WTC11 (cell line): ENCODE results near the gene SLC8A1. TPM values are rescaled to one million over a fixed set of nuclear protein-coding genes. Genes with fewer than 3 reads are reported as not detected.

ENCODE experiments used
- ATAC-seq: fragments of 200-7000 bp; cut with Tn5 transposase; 2 replicates; pipeline ENCODE4 v1.10.0; 2021; ENCODE audit warnings: mild to moderate bottlenecking, moderate library complexity
- CTCF ChIA-PET: fragments of 300-600 bp; sonication (Branson Sonifier 250); formaldehyde crosslinking; loops from one replicate; lab custom pipeline; 2021; ENCODE audit warnings: antibody characterized with exemption; lab: Charles Lee
- POLR2A ChIA-PET: fragments of 350-600 bp; sonication (Branson Sonifier 250); formaldehyde crosslinking; loops from one replicate; lab custom pipeline; 2021; ENCODE audit warnings: antibody characterized with exemption; lab: Charles Lee
- DNase-seq: peaks from one replicate; pipeline ENCODE4 v3.0.0; 2021; ENCODE audit warnings: low spot score
- H3K27ac Mint-ChIP-seq: 2 replicates; pipeline ENCODE4 v1.8.0; 2021; ENCODE audit warnings: mixed read lengths
- H3K27me3 Mint-ChIP-seq: 2 replicates; pipeline ENCODE4 v1.8.0; 2021; ENCODE audit warnings: low read depth, mild to moderate bottlenecking, moderate library complexity, mixed read lengths
- H3K36me3 Mint-ChIP-seq: 2 replicates; pipeline ENCODE4 v1.8.0; 2021; ENCODE audit warnings: mixed read lengths
- H3K4me1 Mint-ChIP-seq: 2 replicates; pipeline ENCODE4 v1.8.0; 2022; ENCODE audit warnings: mixed read lengths
- H3K4me3 Mint-ChIP-seq: 2 replicates; pipeline ENCODE4 v1.8.0; 2021; ENCODE audit warnings: mild to moderate bottlenecking, moderate library complexity, mixed read lengths
- H3K9me3 Mint-ChIP-seq: 2 replicates; pipeline ENCODE4 v1.8.0; 2021; ENCODE audit warnings: mixed read lengths
- ATF1 ChIP-seq: sonication (generic); formaldehyde crosslinking; IDR thresholded peaks from 2 replicates; pipeline ENCODE4 v1.8.1; 2023; ENCODE audit warnings: mild to moderate bottlenecking, moderate library complexity, missing genetic modification reagents
- ATF6 ChIP-seq: sonication (generic); formaldehyde crosslinking; IDR thresholded peaks from 2 replicates; pipeline ENCODE4 v1.8.1; 2023; ENCODE audit warnings: mild to moderate bottlenecking, missing genetic modification reagents
- CBFB ChIP-seq: sonication (generic); formaldehyde crosslinking; IDR thresholded peaks from 2 replicates; pipeline ENCODE4 v1.8.1; 2022; ENCODE audit warnings: mild to moderate bottlenecking, low read depth, missing genetic modification reagents
- CREB1 ChIP-seq: sonication (generic); formaldehyde crosslinking; IDR thresholded peaks from 2 replicates; pipeline ENCODE4 v1.8.0; 2023; ENCODE audit warnings: mild to moderate bottlenecking, missing genetic modification reagents
- ELF4 ChIP-seq: sonication (generic); formaldehyde crosslinking; IDR thresholded peaks from 2 replicates; pipeline ENCODE4 v1.8.1; 2022; ENCODE audit warnings: low read depth, mild to moderate bottlenecking, moderate library complexity, missing genetic modification reagents
- FOXP4 ChIP-seq: sonication (generic); formaldehyde crosslinking; IDR thresholded peaks from 2 replicates; pipeline ENCODE4 v1.8.0; 2022; ENCODE audit warnings: mild to moderate bottlenecking, missing genetic modification reagents
- HMGA2 ChIP-seq: fragments of 250-450 bp; sonication (Bioruptor Pico); IDR thresholded peaks from 2 replicates; pipeline ENCODE4 v1.4.0; 2021; ENCODE audit warnings: mild to moderate bottlenecking, moderate library complexity
- JAZF1 ChIP-seq: fragments of 250-450 bp; sonication (Bioruptor Pico); IDR thresholded peaks from 2 replicates; pipeline ENCODE4 v1.9.0; 2021; ENCODE audit warnings: moderate library complexity, mild to moderate bottlenecking, inconsistent platforms
- MYBL2 ChIP-seq: sonication (generic); formaldehyde crosslinking; IDR thresholded peaks from 2 replicates; pipeline ENCODE4 v1.8.1; 2023; ENCODE audit warnings: mild to moderate bottlenecking, moderate library complexity, missing genetic modification reagents
- NFATC4 ChIP-seq: fragments of 250-450 bp; sonication (Bioruptor Pico); IDR thresholded peaks from 2 replicates; pipeline ENCODE4 v1.9.0; 2021; ENCODE audit warnings: mild to moderate bottlenecking
- NR2C2 ChIP-seq: sonication (generic); formaldehyde crosslinking; IDR thresholded peaks from 2 replicates; pipeline ENCODE4 v1.8.0; 2022; ENCODE audit warnings: mild to moderate bottlenecking, missing genetic modification reagents
- NR3C1 ChIP-seq: sonication (generic); formaldehyde crosslinking; conservative IDR thresholded peaks from 2 replicates; pipeline ENCODE4 v1.8.1; 2023; ENCODE audit warnings: low read depth, mild to moderate bottlenecking, missing genetic modification reagents
- PRDM15 ChIP-seq: sonication (generic); formaldehyde crosslinking; IDR thresholded peaks from 2 replicates; pipeline ENCODE4 v1.8.0; 2022; ENCODE audit warnings: missing genetic modification reagents
- PRRX2 ChIP-seq: fragments of 250-450 bp; sonication (Bioruptor Pico); IDR thresholded peaks from 2 replicates; pipeline ENCODE4 v1.8.0; 2021; ENCODE audit warnings: mild to moderate bottlenecking
- TCF7 ChIP-seq: sonication (generic); formaldehyde crosslinking; IDR thresholded peaks from 2 replicates; pipeline ENCODE4 v1.8.0; 2022; ENCODE audit warnings: mild to moderate bottlenecking, low read depth, missing genetic modification reagents, moderate library complexity
- TEAD4 ChIP-seq: sonication (generic); formaldehyde crosslinking; IDR thresholded peaks from 2 replicates; pipeline ENCODE4 v1.8.0; 2022; ENCODE audit warnings: mild to moderate bottlenecking, missing genetic modification reagents
- ZNF671 ChIP-seq: fragments of 250-450 bp; sonication (Bioruptor Pico); IDR thresholded peaks from 2 replicates; pipeline ENCODE4 v1.8.0; 2021; ENCODE audit warnings: mild to moderate bottlenecking
- total RNA-seq: library from RNA; stranded (reverse); gene quantifications from 3 replicates; pipeline ENCODE4 v1.2.3, GENCODE V29; 2021
- TF ChIP-seq, protein P1 (sequence below): sonication (generic); formaldehyde crosslinking; IDR thresholded peaks from 2 replicates; pipeline ENCODE4 v1.8.1; 2023; ENCODE audit warnings: mild to moderate bottlenecking, moderate library complexity, missing genetic modification reagents
- TF ChIP-seq, protein P2 (sequence below): sonication (generic); formaldehyde crosslinking; IDR thresholded peaks from 2 replicates; pipeline ENCODE4 v1.8.0; 2023; ENCODE audit warnings: missing genetic modification reagents

Gene SLC8A1
- total RNA-seq, 1 experiment from 2014 or later: 2.6 TPM

GRCh38 chr2:40178171-40178778 is 273.6 kb downstream of the SLC8A1 start:
- POLR2A ChIA-PET: no interaction called here
- no peaks in the 10 kb centered on the region for H3K27me3 Mint-ChIP-seq
- TF ChIP-seq, protein P1, sequence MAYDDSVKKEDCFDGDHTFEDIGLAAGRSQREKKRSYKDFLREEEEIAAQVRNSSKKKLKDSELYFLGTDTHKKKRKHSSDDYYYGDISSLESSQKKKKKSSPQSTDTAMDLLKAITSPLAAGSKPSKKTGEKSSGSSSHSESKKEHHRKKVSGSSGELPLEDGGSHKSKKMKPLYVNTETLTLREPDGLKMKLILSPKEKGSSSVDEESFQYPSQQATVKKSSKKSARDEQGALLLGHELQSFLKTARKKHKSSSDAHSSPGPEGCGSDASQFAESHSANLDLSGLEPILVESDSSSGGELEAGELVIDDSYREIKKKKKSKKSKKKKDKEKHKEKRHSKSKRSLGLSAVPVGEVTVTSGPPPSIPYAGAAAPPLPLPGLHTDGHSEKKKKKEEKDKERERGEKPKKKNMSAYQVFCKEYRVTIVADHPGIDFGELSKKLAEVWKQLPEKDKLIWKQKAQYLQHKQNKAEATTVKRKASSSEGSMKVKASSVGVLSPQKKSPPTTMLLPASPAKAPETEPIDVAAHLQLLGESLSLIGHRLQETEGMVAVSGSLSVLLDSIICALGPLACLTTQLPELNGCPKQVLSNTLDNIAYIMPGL (CRISPR knock-in tag): no peak
- TF ChIP-seq NR3C1 (CRISPR knock-in tag) (no peak), CBFB (no peak), PRRX2 (no peak), JAZF1 (CRISPR knock-in tag) (no peak)
- TF ChIP-seq, all 79 proteins: peak for 0
- H3K4me3 Mint-ChIP-seq: no peak overlapping the region
- ATAC-seq (no peak), DNase-seq (no peak)
- CTCF ChIA-PET: interaction anchor here (1.0 kb wide), 1 partner anchor 9 kb away, joined by 5 read pairs; no protein-coding TSS in a partner anchor
- H3K36me3 Mint-ChIP-seq: no peaks in the 10 kb centered on the region
- H3K4me1 Mint-ChIP-seq: peaks cover 4% of the 10 kb centered on the region; the same call in 1 of the 2 replicates
- H3K27ac Mint-ChIP-seq: no peak overlapping the region
- H3K9me3 Mint-ChIP-seq: no peaks in the 10 kb centered on the region

- no peak overlapping the region for H3K27ac Mint-ChIP-seq
- TF ChIP-seq PRDM15 (CRISPR knock-in tag) (no peak), TEAD4 (CRISPR knock-in tag) (no peak), NFATC4 (CRISPR knock-in tag) (no peak), ATF1 (CRISPR knock-in tag) (no peak), CREB1 (no peak), ZNF671 (CRISPR knock-in tag) (no peak), FOXP4 (no peak), NR2C2 (CRISPR knock-in tag) (no peak), ELF4 (no peak)
- no peaks in the 10 kb centered on the region for H3K27me3 Mint-ChIP-seq
- H3K4me3 Mint-ChIP-seq: no peak overlapping the region
- ChIA-PET POLR2A (no interaction called here), CTCF (no interaction called here)
- no peaks in the 10 kb centered on the region for H3K36me3 Mint-ChIP-seq
- ATAC-seq (no peak), DNase-seq (no peak)
- no peaks in the 10 kb centered on the region for H3K4me1 Mint-ChIP-seq
- no peaks in the 10 kb centered on the region for H3K9me3 Mint-ChIP-seq
These were observed 274.5 kb downstream of the SLC8A1 start for GRCh38 chr2:40177366-40177765.

- H3K4me1 Mint-ChIP-seq: no peaks in the 10 kb centered on the region
- H3K27ac Mint-ChIP-seq: no peak overlapping the region
- CTCF ChIA-PET: interaction anchor here (1.0 kb wide), 1 partner anchor 260 kb away, joined by 3 read pairs; no protein-coding TSS in a partner anchor
- no peak for DNase-seq
- no peak for ATAC-seq
- POLR2A ChIA-PET: no interaction called here
- no peak overlapping the region for H3K4me3 Mint-ChIP-seq
- no peaks in the 10 kb centered on the region for H3K27me3 Mint-ChIP-seq
- H3K36me3 Mint-ChIP-seq: no peaks in the 10 kb centered on the region
- H3K9me3 Mint-ChIP-seq: no peaks in the 10 kb centered on the region
- TF ChIP-seq, protein P2, sequence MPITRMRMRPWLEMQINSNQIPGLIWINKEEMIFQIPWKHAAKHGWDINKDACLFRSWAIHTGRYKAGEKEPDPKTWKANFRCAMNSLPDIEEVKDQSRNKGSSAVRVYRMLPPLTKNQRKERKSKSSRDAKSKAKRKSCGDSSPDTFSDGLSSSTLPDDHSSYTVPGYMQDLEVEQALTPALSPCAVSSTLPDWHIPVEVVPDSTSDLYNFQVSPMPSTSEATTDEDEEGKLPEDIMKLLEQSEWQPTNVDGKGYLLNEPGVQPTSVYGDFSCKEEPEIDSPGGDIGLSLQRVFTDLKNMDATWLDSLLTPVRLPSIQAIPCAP: no peak
- no peak for TF ChIP-seq ATF6 (CRISPR knock-in tag)
- TF ChIP-seq HMGA2 (CRISPR knock-in tag): no peak
- no peak for TF ChIP-seq CREB1
- TF ChIP-seq TCF7: no peak
- no peak for TF ChIP-seq MYBL2 (CRISPR knock-in tag)
These were observed 278.6 kb downstream of the SLC8A1 start for GRCh38 chr2:40173276-40173675.
